ENCODE data around the gene SIRT6.
"Not testable (repeated sequence)": the region's sequence is repeated elsewhere in the genome, so short reads cannot be mapped to it uniquely, and the experiment has no call there.

SIRT6 gene

DNA sequence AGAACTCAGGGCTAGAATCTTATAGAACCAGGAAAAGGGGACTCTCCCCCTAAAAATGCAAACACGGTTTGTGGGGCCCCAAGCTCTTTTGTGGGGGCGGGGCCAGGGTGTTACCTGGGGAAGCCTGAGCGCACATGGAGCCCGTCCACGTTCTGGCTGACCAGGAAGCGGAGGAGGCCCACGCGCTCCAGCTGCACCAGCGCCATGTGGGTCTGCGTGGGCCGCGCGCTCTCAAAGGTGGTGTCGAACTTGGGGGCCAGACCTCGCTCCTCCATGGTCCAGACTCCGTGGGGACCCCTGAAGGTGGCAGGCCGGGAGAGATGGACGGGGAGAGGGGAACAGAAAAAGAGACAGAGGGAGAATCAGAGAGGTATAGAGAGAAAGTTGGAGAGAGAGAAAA lies 3.4 kb downstream of the SIRT6 start:
- H3K27ac ChIP-seq: no peak overlapping the region
- H3K4me3 ChIP-seq: no peak overlapping the region

DNA sequence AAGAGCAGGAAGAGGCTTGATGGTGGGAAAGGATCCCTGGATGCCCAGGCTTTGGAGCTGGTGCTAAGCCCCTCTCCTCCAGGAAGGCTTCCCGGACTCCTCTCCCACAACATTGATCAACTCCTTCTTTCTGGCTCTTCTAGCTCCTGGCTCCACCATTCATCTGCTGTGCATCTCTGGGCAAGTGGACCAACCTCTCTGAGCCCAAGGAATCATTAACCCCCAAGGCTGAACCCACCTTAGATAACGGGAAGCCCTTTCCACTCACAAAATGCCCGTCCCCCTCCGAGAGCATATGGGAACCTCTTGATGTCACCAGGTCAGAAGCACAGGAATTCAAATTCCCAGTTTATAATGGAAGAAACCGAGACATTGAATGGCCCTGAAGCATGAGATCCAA lies 5.2 kb downstream of the SIRT6 start:
- H3K4me3 ChIP-seq: no peak overlapping the region
- H3K27ac ChIP-seq: no peak overlapping the region

DNA sequence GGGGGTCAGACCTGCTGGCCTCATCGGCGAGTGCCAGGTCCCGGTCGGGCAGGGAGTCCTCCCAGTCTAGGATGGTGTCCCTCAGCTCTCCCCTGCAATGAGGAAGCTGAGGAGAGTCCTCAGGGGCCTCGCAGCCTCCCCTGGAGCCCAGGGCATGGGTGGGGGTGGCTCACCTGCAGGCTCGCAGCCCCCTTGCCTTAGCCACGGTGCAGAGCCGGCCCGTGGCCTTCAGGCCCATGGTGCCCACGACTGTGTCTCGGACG lies 6.8 kb downstream of the SIRT6 start:
- no peak overlapping the region for H3K27ac ChIP-seq
- H3K4me3 ChIP-seq: no peak overlapping the region

DNA sequence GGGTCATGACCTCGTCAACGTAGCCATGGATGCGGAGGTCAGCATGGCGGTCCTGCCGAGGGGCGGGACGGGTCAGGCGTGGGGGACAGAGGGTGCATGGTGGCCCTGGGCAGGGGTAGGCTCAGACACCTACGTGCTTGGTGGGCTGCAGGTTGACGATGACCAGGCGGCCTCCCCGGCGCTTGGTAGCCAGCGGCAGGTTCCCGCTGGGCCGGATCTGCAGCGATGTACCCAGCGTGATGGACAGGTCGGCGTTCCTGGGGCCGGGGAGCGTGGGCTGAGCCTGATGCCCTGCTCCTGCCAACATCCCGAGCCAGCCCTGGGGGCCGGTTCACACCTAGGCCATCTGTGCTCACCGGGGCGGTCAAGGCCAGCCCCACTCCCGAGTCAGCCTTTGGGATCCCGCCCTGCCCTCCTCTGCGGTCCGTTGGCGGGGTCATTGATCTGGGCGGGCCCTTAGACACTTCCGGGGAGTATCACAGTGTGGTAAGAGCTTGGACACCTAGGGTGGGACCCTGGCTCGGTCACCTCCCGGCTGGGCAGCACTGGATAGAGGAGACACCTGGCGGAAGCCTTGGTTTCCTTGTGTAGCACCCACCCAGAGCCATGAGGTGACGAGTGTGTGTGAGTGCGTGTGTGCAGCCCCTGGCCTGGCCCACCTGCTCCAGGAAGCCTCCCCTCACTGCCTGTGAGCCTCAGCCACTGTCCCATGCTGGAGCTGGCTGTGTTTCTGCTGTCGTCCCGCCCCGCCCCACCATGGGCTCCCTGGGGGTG lies 7.3 kb downstream of the SIRT6 start:
- no peak overlapping the region for H3K4me3 ChIP-seq
- no peak overlapping the region for H3K27ac ChIP-seq

DNA sequence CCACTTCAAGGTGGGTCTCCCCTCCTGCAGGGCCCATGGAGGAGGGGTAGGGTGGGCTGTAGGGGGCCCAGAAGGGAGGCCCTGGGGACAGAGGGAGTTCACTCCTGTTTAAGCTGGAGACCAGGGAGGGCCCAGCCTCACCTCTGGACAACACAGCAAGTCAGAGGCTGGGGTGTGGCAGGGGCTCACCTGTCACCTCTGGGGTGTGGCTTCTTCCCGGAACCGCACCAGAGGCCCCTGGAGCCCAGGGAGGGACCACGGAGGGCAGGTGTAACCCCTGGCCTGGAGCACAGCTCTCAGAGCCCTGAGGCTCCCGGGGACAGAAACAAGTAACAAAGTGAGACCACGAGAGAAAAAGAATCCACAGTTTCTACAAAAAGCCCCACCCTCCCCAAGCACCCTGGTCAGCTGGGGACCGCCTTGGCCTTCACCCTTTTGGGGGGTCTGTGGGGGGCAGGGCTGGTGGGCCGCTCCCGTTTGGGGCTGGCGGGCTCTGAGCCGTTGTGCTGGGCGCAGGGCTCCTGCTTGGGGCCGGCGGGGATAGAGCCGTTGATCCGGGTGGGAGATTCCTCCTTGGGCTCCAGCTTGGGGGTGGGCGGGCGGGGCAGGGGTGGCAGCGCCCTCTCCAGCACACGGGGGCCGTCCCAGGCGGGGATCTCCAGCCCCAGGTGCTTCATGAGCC lies 8.0 kb downstream of the SIRT6 start:
- H3K27ac ChIP-seq: no peak overlapping the region
- H3K4me3 ChIP-seq: no peak overlapping the region

DNA sequence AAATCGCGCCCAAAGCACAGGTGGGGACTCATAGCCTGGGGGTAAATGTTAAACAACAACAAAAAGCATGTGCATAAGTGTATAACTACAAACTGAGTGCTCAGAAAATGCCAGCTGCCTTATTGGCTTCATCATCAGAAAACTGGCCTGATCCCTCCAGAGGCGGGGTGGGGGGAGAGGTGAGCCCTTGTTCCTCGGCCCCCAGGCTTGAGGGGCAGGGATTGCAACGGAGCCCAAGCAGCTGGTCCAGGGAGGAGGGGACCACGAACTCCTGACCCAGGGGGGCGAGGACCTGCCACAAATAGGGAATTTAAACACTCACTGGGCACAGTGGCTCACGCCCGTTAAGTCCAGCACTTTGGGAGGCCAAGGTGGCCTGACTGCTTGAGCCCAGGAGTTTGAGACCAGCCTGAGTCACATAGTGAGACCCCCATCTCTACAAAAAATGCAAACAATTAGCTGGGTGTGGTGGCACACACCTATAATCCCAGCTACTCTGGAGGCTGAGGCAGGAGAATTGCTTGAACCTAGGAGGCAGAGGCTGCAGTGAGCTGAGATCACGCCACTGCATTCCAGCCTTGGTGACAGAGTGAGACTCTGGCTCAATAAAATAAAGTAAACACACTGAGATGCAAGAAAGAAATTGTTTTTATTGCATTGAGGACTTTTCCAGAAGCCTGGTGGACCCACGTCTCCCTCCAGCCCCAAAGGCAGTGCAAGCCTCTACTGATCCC lies 8.7 kb downstream of the SIRT6 start:
- Histone ChIP-seq H3K27ac (no peak overlapping the region), H3K4me3 (no peak overlapping the region)

DNA sequence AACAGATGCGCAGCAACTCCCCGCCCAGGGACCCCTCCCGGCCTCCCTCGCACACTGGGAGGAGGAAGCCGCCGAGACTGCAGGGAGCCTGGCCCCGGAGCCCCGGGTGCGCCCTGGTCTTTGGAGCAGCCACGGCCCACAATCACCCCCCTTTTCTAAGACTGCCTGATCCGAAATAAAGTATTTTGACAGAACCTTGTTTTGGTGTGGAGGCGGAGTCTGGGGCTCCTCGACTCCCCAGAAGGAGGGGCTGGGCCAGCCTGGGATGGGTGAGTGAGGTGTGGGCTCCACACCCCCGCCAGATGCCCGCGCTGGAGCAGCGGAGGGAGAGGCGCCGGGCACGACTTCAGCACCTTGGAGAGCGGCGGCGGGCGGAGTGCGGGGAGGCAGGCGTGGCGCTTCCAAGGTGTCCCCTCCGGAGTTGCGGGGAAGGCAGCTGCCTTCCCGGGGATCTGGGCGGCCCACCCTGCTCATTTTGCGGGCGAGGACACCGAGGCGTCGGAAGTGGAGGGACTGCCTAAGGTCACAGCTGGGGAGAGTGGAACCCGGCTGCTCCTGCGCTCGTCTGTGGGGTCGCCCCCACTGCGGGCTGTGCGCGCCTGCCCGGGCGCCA lies 9.4 kb downstream of the SIRT6 start:
- no peak overlapping the region for H3K27ac ChIP-seq
- no peak overlapping the region for H3K4me3 ChIP-seq

DNA sequence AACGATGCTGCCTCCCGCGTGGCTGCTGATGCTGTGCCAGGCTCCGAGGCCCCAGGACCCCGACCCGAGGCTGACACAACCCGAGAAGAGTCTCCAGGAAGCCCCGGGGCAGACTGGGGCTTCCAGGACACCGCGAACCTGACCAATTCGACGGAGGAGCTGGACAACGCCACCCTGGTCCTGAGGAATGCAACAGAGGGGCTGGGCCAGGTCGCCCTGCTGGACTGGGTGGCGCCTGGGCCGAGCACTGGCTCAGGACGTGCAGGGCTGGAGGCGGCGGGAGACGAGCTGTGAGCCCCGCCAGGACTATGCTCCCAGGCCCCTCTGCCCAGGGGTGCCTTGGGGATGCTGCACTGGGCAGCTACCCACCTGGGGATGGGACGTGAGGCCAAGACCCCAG lies 10.7 kb downstream of the SIRT6 start:
- no peak overlapping the region for H3K4me3 ChIP-seq
- no peak overlapping the region for H3K27ac ChIP-seq

DNA sequence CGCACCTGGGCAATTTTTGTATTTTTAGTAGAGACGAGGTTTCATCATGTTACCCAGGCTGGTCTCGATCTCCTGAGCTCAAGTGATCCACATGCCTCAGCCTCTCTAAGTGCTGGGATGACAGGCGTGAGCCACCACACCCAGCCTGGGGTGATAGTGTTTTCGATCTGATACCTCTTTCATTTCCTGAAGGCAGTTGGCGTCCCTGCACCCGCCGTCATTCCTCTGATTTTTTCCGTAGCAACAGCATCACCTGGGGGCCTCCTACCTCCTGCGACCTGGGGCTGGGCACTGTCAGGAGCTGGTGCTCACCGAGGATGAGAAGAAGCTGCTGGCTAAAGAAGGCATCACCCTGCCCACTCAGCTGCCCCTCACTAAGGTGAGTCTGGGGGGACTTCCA lies 18.1 kb downstream of the SIRT6 start:
- Histone ChIP-seq H3K27ac (no peak overlapping the region), H3K4me3 (no peak overlapping the region)

DNA sequence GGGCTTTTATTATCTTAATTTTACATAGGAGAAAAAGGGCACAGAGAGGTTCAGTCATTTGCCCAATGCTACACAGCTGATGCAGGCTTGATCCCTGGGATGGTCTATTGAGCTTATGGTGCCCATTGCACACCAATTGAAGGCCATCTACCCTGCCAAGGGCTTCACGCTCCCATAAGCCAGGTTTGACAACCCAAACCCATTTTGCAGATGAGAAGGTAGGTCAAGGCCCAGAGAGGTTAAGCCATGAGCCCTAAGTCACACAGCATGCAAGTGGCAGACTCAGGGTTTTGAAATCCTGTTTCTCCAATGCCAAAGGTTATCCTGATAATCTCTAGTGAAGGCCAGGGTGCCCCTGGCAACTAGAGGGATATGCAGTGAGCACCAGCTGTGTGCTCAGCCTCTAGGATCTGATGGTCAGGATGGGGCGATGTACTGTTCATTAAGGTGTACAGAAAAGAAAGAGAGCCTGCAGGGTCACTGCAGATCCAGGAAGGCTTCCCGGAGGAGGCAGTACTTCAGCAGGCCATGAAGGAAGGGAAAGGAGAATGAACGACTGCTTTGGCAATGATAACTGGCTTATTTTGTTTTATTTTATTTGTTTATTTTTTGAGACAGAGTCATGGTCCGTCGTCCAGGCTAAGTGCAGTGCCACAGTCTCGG lies 20.8 kb downstream of the SIRT6 start:
- H3K4me3 ChIP-seq: no peak overlapping the region
- no peak overlapping the region for H3K27ac ChIP-seq

DNA sequence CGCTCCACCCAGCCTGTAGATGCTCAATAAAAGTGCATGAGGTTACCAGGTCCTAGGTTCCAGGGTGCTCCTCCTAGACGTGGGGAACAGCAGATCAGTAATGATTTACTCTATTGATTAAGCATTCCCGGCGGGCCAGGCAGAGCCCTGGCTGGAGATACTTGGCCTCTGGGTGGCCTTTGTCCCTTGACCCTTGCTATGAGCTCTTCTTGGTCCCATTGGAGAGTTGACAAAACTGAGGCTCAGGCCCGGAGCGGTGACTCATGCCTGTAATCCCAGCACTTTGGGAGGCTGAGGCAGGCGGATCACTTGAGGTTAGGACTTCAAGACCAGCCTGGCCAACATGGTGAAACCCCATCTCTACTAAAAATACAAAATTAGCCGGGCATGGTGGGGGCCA lies 24.4 kb downstream of the SIRT6 start:
- H3K4me3 ChIP-seq, H3K27ac ChIP-seq: not testable (repeated sequence)

DNA sequence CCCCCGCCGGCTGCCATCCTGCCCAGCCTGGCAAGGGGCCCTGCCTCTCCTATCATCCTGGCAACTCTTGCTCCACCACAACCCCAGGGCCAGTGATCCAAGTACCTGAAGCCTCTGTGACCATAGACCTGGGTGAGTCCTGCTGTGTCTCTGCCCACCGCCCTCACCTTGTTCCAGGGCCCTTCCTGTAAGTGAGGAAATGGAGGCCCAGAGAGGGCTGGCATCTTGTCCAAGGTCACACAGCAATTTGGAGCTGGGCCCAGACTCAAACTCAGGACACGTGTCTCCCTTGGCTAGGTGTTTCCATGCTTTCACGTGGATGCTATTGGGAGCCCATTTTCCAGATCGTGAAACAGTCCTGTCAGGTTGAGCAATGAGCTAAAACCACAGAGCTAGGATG lies 25.2 kb downstream of the SIRT6 start:
- Histone ChIP-seq H3K27ac (no peak overlapping the region), H3K4me3 (no peak overlapping the region)

DNA sequence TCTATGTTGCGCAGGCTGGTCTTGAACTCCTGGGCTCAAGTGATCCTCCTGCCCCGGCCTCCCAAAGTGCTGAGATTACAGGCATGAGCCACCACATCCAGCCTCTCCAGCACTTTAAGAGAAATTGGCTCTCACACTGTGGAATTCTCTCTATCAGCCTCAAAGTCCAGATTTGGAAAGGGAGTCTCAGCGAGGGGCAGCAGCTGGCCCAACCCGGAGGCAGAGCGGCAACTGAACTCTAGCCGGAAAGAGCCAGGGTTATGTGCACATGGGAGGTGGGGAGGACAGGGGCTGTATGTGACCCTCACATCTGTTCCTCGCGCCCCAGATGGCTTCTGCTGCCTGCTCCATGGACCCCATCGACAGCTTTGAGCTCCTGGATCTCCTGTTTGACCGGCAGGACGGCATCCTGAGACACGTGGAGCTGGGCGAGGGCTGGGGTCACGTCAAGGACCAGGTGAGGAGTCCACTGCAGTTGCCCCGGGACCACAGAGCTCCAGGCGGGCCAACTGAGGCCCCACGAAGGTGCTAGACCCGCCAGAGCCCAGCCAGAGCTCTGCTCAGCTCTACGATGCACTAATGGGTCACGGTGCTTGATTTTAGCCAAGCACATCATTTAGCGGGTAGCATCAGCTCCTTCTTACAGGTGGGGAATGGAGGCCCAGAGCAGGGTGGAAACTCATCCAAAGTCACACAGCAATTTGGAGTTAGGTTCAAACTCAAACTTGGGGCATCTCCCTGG lies 27.6 kb downstream of the SIRT6 start:
- H3K4me3 ChIP-seq: no peak overlapping the region
- no peak overlapping the region for H3K27ac ChIP-seq

DNA sequence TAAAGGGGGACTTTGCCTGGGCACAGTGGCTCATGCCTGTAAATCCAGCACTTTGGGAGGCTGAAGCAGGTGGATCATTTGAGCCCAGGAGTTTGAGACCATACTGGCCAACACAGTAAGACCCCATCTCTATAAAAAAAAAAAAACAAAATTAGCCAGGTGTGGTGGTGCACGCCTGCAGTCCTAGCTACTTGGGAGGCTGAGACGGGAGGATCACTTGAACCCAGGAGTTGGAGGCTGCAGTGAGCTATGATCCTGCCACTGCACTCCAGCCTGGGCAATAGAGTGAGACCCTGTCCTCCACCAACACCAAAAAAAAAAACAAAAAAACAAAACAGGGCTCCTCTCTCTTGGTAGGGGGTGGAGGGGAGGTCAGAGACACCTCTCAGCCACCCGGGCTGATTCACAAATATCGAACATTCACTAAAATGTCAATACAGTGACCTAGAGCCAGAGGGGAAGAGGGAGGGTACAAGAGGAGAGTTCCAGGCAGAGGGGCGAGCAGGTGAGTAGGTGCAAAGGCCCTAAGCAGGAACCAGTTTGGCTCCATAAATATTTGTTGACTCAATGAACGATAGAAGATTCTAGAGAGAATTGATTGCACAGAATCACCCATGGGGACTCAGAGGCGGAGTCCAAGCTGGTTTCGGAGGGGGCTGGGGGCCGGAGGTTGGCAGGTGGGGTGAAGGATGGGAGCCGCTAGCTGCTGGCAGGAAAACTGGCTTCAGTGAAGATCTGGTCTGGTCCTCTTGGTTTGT lies 29.9 kb downstream of the SIRT6 start:
- Histone ChIP-seq H3K4me3 (no peak overlapping the region), H3K27ac (no peak overlapping the region)

DNA sequence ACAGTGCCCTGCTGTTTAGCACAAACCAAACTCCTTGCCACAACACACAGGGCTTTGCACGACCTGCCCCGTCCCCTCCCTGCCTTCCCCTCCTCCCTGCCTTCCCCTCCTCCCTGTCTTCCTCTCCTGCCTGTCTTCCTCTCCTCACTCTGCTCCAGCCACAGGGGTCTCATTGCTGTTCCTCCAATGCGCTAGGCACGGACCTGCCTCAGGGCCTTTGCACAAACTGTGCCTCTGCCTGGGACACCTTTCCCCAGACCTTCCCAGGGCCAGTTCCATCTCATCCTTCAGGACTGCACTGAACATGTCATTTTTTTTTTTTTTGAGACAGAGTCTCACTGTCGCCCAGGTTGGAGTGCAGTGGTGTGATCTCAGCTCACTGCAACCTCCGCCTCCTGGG lies 30.7 kb downstream of the SIRT6 start:
- H3K4me3 ChIP-seq: no peak overlapping the region
- H3K27ac ChIP-seq: no peak overlapping the region

DNA sequence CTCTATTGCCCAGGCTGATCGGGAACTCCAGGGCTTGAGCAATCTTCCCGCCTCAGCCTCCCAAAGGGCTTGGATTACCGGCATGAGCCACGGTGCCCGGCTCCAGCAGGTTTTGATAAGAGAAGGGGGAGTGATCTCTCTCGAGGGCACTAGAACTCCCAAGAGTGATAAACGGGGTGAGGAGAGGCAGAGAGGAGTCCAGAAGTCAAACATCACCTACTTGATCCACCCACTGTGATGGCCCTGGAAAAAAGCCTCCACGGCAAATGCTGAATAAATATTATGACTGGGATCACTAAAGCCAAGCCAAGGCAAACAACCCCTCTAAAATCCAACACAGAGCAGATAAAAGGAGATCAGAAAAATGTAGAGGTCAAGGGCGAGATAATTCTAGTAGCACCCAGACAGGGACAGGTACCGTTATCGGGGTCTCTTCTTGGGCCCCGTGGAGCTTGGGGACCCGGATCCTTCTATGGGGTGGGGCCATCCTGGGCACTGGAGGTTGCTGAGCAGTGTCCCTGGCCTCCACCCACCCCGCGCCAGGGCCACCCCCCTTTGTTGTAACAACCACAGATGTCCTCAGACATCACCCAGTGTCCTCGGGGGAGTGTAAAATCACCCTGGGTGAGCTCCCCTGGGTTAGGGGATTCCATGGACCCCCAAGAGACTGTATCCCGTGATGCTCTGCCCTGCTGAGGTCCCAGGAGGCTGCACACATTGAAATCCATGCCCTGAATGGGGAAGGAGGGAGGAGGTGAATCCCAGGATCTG lies 32.7 kb downstream of the SIRT6 start:
- H3K4me3 ChIP-seq: no peak overlapping the region
- no peak overlapping the region for H3K27ac ChIP-seq

DNA sequence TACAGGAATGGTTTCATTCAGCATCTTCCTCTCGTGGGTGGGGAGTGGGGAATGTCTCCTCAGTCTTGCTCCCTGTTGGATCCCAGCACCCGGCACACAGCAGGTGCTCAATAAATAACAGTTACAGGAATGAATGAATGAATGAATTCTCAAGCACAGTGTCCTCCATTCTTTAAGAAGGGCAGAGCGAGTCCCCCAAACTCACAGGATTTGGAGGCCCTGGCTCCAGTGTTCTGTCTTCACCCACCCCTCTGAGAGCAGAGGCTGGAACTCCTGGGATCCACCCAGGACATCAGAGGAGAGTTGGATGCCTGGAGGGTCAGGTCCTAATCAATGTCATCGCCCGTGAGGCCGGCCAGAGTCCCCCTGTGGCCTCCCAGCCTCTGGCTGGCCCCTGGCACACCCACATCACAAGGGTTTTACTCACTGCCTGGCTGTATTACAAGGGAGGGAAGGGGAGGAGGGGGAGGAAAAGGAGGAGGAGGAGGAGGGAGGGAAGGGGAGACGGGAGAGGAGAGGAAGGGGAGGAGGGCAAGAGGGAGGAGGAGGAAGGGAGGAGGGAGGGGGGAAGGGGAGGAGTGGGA lies 37.6 kb downstream of the SIRT6 start:
- no peak overlapping the region for H3K27ac ChIP-seq
- H3K4me3 ChIP-seq: no peak overlapping the region

DNA sequence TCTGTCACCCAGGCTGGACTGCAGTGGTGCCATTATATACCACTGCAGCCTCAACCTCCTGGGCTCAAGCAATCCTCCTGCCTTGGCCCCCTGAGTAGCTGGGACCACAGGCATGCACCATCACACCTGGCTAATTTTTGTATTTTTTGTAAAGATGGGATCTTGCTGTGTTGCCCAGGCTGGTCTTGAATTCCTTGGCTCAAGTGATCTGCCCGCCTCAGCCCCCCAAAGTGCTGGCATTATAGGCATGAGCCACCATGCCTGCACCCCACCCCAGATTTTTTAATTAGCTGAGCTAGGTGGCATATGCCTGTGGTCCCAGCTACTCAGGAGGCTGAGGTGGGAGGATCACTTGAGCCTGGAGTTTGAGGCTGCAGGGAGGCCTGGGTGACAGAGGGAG lies 39.4 kb downstream of the SIRT6 start:
- H3K27ac ChIP-seq, H3K4me3 ChIP-seq: not testable (repeated sequence)
